Bronchial epithelial cell (primary cell): ENCODE data around the gene NGLY1. TPM values are rescaled to one million over a fixed set of nuclear protein-coding genes. Genes with fewer than 3 reads are reported as not detected.
A peak's percentile ranks its signal among the peaks of the same experiment; 100 is the strongest.

Source experiments
- DNase-seq: peaks from one replicate; pipeline ENCODE4 v3.0.0-alpha.2; 2010; ENCODE audit warnings: low read depth
- FAIRE-seq: peaks from 2 replicates; lab custom pipeline; 2011; peaks lifted over from hg19 to GRCh38; lab: Jason Lieb, UNC
- H3K27me3 ChIP-seq: 2 replicates; pipeline ENCODE4 v1.5.1; 2011; ENCODE audit warnings: low read length; ENCODE audit not compliant: control insufficient read depth, insufficient read depth
- H3K36me3 ChIP-seq: 2 replicates; pipeline ENCODE4 v1.5.1; 2011; ENCODE audit warnings: low read length; ENCODE audit not compliant: control insufficient read depth, insufficient read depth
- H3K4me3 ChIP-seq: 2 replicates; pipeline ENCODE4 v1.5.1; 2011; ENCODE audit warnings: mild to moderate bottlenecking, low read depth, low read length, control low read depth
- total RNA-seq: library from RNA; depleted of rRNA; stranded (reverse); fragments of >200 nt; gene quantifications from 2 replicates; pipeline ENCODE4 v1.2.1, GENCODE V29; 2014
- TF ChIP-seq, protein P1 (sequence below): IDR thresholded peaks from 2 replicates; pipeline ENCODE4 v1.5.1; 2011; ENCODE audit warnings: mild to moderate bottlenecking, moderate library complexity, low read length, control low read depth, inconsistent platforms; ENCODE audit not compliant: insufficient read depth, severe bottlenecking

The NGLY1 gene
- total RNA-seq, 1 donor from 2014 or later: 24.0 TPM

GRCh38 chr3:25789209-25789595 lies 6.0 kb upstream of the NGLY1 start:
- TF ChIP-seq, protein P1, sequence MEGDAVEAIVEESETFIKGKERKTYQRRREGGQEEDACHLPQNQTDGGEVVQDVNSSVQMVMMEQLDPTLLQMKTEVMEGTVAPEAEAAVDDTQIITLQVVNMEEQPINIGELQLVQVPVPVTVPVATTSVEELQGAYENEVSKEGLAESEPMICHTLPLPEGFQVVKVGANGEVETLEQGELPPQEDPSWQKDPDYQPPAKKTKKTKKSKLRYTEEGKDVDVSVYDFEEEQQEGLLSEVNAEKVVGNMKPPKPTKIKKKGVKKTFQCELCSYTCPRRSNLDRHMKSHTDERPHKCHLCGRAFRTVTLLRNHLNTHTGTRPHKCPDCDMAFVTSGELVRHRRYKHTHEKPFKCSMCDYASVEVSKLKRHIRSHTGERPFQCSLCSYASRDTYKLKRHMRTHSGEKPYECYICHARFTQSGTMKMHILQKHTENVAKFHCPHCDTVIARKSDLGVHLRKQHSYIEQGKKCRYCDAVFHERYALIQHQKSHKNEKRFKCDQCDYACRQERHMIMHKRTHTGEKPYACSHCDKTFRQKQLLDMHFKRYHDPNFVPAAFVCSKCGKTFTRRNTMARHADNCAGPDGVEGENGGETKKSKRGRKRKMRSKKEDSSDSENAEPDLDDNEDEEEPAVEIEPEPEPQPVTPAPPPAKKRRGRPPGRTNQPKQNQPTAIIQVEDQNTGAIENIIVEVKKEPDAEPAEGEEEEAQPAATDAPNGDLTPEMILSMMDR: no peak
- Histone ChIP-seq H3K27me3 (no peaks in the 10 kb centered on the region), H3K36me3 (peaks cover 2% of the 10 kb centered on the region), H3K4me3 (peak overlapping the region; percentile 64)
- FAIRE-seq (no peak), DNase-seq (no peak)

- Histone ChIP-seq H3K4me3 (no peak overlapping the region), H3K36me3 (no peaks in the 10 kb centered on the region), H3K27me3 (no peaks in the 10 kb centered on the region)
- TF ChIP-seq, protein P1: no peak
- FAIRE-seq (no peak), DNase-seq (no peak)
These were observed 4.4 kb upstream of the NGLY1 start for GRCh38 chr3:25787689-25788088.

DNA sequence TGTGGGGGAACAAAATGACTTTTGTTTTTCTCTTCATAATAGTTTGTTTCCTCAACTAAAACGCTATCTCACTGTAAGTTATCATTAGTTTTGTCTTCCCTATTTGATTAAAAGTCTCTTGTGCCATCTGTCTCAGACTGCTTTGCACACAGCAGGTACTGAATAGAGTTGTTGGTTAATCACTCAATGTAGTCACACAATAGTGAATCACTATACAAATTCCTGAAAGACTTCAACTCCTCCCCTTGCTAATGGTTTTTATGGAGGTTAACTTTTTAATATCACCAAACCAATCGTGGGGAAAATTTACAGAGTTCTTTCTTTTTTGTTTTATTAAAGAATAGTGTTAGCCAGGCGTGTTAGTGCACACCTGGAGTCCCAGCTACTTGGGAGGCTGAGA lies 2.6 kb upstream of the NGLY1 start:
- FAIRE-seq: no peak
- no peaks in the 10 kb centered on the region for H3K27me3 ChIP-seq
- DNase-seq: peak; percentile 78
- TF ChIP-seq, protein P1: no peak
- H3K4me3 ChIP-seq: no peak overlapping the region
- H3K36me3 ChIP-seq: no peaks in the 10 kb centered on the region

GRCh38 chr3:25784971-25785370 lies 1.7 kb upstream of the NGLY1 start:
- Histone ChIP-seq H3K4me3 (no peak overlapping the region), H3K27me3 (no peaks in the 10 kb centered on the region), H3K36me3 (no peaks in the 10 kb centered on the region)
- TF ChIP-seq, protein P1: no peak
- DNase-seq (no peak), FAIRE-seq (no peak)

- no peaks in the 10 kb centered on the region for H3K27me3 ChIP-seq
- TF ChIP-seq, protein P1: no peak
- peak overlapping the region; percentile 50 for H3K4me3 ChIP-seq
- H3K36me3 ChIP-seq: no peaks in the 10 kb centered on the region
- FAIRE-seq: no peak
- DNase-seq: peak; percentile 27
These were observed 644 bp upstream of the NGLY1 start for GRCh38 chr3:25783661-25784512.

GRCh38 chr3:25782636-25782937 lies 656 bp downstream of the NGLY1 start:
- TF ChIP-seq, protein P1: no peak
- Histone ChIP-seq H3K4me3 (peak overlapping the region; percentile 50), H3K36me3 (no peaks in the 10 kb centered on the region), H3K27me3 (no peaks in the 10 kb centered on the region)
- no peak for FAIRE-seq
- no peak for DNase-seq
